ENCODE measurements around the gene ZNF236.

The ZNF236 gene

GRCh38 chr18:76866666-76867065 is 44.3 kb downstream of the ZNF236 start:
- no peak for DNase-seq

GRCh38 chr18:76873311-76873710 is 51.0 kb downstream of the ZNF236 start:
- DNase-seq, result no peak

DNA sequence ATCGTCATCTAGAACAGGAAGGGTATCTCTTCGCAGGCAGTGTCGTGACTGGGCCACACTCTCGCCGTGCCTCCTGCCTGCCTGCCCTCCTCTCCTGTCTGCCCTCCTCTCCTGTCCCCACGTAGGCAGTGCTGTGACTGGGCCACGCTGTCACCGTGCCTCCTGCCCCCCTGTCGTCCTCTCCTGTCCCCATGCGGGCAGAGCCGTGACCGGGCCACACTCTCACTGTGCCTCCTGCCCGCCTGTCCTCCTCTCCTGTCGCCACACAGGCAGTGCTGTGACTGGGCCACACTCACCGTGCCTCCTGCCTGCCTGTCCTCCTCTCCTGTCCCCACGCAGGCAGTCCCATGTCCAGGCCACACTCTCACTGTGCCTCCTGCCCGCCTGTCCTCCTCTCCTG is 51.4 kb downstream of the ZNF236 start:
- DNase-seq, result no peak

- peak; percentile 23 to 25 for DNase-seq
Observed at GRCh38 chr18:76874642-76875389, 52.5 kb downstream of the ZNF236 start.

DNA sequence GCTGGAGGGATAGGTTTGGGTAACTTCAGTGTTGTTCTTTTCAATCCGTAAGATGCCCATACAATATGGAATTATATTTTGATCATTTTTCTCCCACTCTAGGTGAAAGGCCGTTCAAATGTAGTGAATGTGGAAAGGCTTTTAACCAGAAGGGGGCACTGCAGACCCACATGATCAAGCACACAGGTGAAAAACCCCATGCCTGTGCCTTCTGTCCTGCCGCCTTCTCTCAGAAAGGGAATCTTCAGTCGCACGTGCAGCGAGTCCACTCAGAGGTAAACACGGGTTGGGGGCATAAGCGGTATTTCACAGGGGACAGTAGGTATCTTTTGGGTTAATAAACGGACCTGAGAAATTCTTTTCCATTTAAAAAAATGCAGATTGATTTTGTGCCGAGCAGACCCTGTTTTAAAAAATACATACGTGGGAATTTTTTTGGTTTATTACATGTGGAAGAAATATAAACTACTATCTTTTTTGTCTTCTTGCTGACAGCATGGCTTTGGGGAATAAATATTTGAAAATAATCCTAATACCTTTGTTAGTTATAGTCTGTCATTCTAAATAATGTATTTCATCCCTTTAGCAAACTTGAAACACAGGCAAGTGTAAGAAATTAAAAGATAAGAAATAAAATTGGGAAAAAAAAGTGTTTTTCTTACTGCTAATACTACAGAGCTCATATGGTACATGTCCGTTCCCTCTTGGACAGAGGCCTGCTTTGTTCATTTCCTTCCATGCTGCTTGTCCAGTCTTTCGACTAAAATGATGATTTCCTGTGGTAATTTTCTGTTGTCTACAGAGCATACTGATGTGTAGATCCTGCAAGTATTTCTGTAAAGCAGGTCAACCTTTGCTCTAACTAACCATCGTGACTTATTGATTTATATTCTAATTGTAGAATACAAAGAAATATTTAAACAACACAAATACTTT is 53.3 kb downstream of the ZNF236 start:
- peak; percentile 16 to 20 for DNase-seq

DNA sequence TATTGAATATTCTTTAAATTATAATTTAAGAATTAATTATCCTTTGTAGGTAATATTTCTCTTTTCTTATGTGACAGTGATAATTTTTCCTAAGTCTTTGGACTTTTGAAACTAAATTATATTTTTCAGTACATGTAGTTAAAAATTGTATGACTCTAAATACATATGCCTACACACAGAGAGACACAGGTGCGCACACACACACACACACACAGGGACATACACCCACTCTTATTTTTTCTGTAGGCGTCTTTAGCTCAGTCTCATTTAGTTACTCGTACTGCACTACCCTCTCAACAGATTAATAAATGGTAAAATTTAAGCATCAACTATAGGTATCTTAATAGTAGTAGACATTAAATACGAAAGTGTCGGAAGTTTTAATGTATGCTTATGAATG is 56.1 kb downstream of the ZNF236 start:
- DNase-seq, result no peak

DNA sequence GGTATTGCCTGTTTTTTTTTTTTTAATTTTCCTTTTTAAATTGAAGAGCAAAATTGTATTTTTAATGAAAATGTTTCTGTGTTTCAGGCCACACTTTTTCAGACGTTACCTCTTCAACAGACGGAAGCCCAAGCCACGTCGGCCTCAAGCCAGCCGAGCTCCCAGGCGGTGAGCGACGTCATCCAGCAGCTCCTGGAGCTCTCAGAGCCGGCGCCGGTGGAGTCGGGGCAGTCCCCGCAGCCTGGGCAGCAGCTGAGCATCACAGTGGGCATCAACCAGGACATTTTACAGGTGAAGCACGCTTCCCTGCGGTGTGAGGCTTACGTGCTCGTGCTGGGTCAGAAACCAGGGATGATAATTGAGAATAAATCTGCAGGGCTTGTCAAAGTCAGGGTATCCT is 57.7 kb downstream of the ZNF236 start:
- no peak for DNase-seq

GRCh38 chr18:76881744-76882143 is 59.4 kb downstream of the ZNF236 start:
- DNase-seq, result no peak

DNA sequence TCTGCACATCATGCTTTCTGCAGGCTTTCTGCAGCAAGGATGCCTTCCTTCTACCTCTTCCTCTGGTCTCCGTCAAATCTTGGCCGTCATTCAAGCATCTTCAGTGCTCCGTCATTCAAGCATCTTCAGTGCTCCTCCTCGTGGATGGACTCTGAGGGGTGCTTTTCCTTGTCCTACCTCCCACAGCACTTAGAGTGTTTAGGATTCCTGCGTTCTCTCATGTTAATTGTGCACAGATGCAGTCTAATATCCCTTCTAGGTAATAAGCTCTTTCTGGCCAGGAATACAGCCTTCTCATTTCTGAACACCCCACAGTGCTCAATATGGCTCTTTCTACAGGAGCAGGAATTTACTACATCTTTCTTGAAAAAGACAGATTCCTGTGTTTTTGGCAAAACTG is 59.8 kb downstream of the ZNF236 start:
- no peak for DNase-seq

GRCh38 chr18:76885001-76885400 is 62.6 kb downstream of the ZNF236 start:
- DNase-seq, result no peak

DNA sequence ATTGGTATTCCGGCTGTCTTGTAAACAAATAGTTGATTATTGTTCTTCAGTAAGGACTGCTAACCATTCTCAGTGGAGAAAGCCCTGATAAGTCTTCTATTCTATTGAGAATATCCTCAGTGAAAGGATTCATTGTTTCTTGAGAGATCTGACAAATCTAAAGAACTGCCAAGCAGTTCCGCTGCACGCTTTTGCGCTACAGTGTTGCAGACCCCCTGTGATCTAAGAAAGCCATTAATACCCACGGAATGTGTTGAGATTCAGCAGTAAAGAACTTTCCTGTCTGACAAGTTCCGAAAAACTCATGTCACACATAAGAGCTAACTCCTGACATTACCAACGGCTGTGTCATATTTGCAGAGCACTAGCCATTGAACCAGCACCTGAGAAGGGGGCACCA is 63.8 kb downstream of the ZNF236 start:
- DNase-seq, result no peak

DNA sequence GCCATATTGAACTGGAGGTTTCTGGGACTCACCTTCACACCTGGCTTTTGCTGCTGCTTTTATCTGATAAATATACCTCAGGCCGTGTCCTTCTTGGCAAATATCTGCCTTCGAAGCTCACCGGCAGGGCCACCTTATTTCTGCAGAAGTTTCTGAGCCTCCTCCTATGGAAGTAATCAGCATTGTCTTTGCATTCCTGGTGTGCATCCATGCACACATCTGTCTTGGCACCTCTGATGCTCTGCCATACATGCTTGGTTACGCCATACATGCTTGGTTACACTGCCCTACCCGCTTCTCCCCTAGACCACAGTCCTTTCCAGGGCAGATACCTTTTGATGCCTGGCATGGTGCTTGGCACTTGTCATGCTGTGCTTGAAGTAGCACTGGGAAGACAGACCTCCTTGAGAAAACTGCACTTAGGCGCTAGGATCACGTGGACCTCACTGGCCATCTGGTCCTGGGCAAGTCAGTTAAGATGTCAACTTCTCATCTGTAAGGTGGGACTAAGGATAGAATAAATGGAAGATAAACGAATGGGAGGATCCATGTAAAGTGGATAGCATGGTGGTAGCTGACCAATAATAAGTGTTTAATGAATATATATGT is 66.8 kb downstream of the ZNF236 start:
- no peak for DNase-seq

- no peak for DNase-seq
Observed at GRCh38 chr18:76892832-76893231, 70.5 kb downstream of the ZNF236 start.

DNA sequence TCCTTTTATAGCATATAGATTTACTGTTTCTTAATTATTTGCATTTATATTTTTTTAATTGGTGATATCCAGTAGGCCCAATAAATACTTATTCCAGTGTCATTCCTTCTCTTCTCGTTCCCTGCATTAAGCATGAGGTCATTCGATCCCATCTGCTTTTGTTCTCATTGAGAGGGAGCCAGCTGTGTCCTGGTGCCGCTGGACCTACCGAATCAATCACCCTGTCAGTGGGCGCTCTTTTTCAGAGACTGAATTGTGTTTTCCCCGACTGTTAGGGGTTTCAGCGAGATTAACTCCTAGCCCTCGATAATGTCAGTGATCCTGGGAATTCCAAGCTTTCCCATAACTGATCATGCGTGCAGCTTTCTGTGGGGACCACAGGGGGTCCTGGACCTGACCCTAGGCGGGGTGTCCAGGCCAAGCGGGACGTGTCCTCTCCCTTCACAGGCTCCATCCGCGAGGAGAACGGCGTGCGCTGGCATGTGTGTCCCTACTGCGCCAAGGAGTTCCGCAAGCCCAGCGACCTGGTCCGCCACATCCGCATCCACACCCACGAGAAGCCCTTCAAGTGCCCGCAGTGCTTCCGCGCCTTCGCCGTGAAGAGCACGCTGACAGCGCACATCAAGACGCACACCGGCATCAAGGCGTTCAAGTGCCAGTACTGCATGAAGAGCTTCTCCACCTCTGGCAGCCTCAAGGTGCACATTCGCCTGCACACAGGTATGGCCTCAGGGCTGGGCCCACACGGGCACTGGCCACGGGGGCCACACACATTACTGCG is 72.4 kb downstream of the ZNF236 start:
- DNase-seq, result no peak

DNA sequence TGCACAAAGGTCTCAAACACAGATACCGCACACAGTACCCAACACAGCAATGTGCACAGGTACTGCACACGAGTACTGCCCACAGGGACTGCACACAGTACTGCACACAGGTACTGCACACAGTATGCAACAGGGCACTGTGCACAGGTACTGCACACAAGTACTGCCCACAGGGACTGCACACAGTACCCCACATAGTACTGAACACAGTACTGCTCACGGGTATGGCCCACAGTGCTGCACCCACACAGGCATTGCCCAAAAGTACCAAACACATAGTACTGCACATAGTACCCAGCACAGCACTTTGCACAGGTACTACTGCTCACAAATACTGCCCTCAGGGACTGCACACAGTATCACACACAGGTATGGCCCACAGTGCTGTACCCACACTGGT is 73.1 kb downstream of the ZNF236 start:
- DNase-seq, result no peak

DNA sequence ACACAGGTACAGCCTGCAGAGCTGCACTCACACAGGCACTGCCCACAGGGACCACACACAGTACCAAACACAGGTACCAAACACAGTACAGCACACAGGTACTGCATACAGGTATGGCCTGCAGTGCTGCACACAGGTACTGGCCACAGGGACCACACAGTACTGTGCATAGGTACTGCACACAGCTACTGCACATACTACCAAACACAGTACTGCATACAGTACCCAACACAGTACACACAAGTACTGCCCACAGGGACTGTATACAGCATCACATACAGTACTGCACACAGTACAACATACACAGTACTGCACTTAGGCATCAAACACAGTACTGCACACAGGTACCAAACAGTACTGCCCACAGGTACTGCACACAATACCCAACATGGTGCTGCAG is 74.3 kb downstream of the ZNF236 start:
- no peak for DNase-seq

- DNase-seq, result no peak
Observed at GRCh38 chr18:76897257-76897656, 74.9 kb downstream of the ZNF236 start.

DNA sequence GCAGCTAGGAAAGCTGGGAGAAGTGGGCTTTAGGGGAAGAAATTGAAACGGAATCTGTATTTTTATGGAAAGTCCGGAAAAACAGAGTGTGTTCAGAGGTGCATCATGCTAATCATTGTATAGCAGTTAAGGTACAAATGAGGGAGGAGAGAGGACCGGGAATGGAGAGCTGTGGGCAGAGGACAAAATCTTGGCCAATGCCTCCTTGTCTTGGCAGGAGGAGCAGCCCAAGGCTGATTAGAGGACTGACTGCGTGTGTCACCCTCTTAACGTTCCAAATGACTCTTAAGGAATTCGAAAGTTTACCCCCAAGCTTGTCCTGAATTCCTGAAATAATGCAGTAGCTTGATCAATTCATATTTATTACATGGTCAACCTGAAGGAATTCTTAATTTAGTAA is 81.0 kb downstream of the ZNF236 start:
- no peak for DNase-seq

- DNase-seq, result no peak
Observed at GRCh38 chr18:76905821-76906220, 83.5 kb downstream of the ZNF236 start.

DNA sequence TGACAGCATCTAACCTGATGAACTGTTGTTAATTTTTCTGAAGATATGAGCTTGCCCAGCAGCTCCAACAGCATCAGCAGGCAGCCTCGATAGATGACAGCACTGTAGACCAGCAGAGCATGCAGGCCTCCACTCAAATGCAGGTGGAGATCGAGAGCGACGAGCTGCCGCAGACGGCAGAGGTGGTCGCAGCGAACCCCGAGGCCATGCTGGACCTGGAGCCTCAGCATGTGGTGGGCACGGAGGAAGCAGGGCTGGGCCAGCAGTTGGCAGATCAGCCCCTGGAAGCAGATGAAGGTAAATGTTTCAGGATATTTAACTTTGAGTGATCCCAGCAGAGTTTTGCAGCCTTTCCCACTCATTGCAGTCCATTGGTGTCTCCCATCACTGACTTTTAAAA is 85.9 kb downstream of the ZNF236 start:
- no peak for DNase-seq

- DNase-seq, result no peak
Observed at GRCh38 chr18:76909439-76909838, 87.1 kb downstream of the ZNF236 start.

GRCh38 chr18:76911440-76911839 is 89.1 kb downstream of the ZNF236 start:
- DNase-seq, result no peak

DNA sequence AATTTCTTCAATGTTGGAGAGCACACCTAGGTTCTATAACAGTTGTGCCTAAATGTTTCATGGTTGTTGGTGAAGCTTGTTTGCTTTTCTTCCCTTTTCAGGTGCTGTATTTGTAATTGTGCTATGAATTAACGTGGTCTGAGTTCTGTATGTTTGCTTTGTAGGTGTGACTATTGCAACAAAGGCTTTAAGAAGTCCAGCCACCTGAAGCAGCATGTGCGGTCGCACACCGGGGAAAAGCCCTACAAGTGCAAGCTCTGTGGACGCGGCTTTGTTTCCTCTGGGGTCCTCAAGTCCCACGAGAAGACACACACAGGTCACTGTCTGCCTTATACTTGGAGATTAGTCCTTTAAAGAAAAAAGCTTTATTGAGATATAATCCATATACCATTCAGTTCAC is 91.2 kb downstream of the ZNF236 start:
- DNase-seq, result no peak
